ENCODE measurements around the gene CHTOP.

Gene CHTOP

DNA sequence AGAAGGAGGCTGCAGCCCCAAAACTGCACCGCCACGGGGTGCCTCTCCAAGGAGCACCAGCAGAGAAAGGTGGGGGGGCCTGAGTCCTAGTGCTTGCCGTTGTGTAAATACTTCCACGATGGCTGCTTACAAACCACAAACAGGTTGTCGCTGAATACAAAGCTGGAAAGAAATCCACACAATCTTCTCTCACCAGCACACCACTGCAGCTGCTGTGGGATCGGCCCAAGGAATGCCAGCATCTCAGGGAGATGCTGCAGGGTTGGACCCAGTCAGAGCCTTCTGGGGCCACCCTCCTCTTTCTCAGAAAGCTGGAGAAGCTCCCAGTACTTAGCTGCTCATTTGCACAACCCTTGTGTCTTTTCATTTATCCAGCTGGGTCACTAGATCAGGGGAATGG, 14.7 kb upstream of the CHTOP start:
- peaks cover 31 to 35% of the 10 kb centered on the region in 2 donors for H3K4me1 ChIP-seq (ENCODE audit: control insufficient read depth in 1 of 2, insufficient read depth in 2 of 2, low read length in 2 of 2)
- no peak overlapping the region for H3K9ac ChIP-seq (ENCODE audit: low read depth in 1 of 2, low read length in 2 of 2)
- H3K4me3 ChIP-seq (ENCODE audit: low read depth in 1 of 2, low read length in 2 of 2): no peak overlapping the region
- H3K27ac ChIP-seq (ENCODE audit: low read depth, low read length): no peak overlapping the region
- H3K27me3 ChIP-seq (ENCODE audit: control insufficient read depth in 1 of 2, insufficient read depth in 2 of 2, low read length in 2 of 2): no peaks in the 10 kb centered on the region
- no peaks in the 10 kb centered on the region for H3K36me3 ChIP-seq (ENCODE audit: control insufficient read depth in 1 of 2, insufficient read depth in 2 of 2, low read length in 2 of 2)
- H3K9me3 ChIP-seq (ENCODE audit: control insufficient read depth in 1 of 2, low read length in 2 of 2): no peaks in the 10 kb centered on the region

DNA sequence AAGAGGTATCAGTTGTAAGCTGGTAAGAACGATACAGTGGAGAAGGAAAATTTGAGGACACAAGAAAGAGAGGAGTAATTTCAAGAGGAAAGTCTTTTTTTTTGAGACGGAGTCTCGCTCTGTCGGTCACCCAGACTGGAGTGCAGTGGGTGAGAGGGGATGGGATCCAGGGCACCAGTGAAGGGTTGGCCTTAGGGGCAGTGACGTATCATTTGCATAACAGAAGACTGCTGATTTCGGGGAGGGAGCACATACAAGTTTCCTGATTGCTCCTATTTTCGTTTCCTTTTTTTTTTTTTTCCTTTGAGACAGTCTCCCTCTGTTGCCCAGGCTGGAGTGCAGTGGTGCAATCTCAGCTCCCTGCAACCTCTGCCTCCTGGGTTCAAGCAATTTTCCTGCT, 10.8 kb upstream of the CHTOP start:
- no peak overlapping the region for H3K27ac ChIP-seq (ENCODE audit: low read depth, low read length)
- H3K4me3 ChIP-seq (ENCODE audit: low read depth in 1 of 2, low read length in 2 of 2): no peak overlapping the region
- H3K9me3 ChIP-seq (ENCODE audit: control insufficient read depth in 1 of 2, low read length in 2 of 2): no peaks in the 10 kb centered on the region
- H3K27me3 ChIP-seq (ENCODE audit: control insufficient read depth in 1 of 2, insufficient read depth in 2 of 2, low read length in 2 of 2): no peaks in the 10 kb centered on the region
- no peak overlapping the region for H3K9ac ChIP-seq (ENCODE audit: low read depth in 1 of 2, low read length in 2 of 2)
- H3K4me1 ChIP-seq (ENCODE audit: control insufficient read depth in 1 of 2, insufficient read depth in 2 of 2, low read length in 2 of 2): peaks cover 12% of the 10 kb centered on the region in 2 donors
- H3K36me3 ChIP-seq (ENCODE audit: control insufficient read depth in 1 of 2, insufficient read depth in 2 of 2, low read length in 2 of 2): no peaks in the 10 kb centered on the region

DNA sequence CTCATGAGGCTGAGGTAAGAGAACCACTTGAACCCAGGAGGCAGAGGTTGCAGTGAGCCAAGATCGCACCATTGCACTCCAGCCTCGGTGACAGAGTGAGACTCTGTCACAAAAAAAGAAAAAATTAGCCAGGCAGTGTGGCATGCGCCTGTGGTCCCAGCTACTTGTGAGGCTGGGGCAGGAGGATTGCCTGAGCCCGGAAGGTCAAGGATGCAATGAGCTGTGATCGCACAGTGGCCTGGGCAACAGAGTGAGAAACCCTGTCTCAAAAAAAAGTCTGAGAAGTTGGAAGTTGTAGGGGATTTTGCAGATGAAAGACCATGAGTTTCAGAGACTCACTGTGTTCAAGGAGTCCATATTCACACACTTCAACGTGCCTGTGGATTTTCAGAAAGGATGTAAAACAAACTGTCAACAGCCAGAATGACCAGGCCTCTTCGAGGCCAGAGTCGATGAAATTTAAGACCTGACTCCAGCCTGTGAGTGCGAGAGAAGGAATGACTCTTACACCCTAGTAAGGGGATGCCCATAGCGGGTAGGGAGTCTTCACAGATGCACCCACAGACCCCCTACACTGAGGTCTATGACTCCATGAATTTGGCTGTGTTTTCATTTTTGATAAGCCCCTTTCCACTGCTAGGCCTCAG, 8.8 kb upstream of the CHTOP start:
- Histone ChIP-seq H3K27ac (ENCODE audit: low read depth, low read length) (no peak overlapping the region), H3K4me3 (ENCODE audit: low read depth in 1 of 2, low read length in 2 of 2) (no peak overlapping the region), H3K27me3 (ENCODE audit: control insufficient read depth in 1 of 2, insufficient read depth in 2 of 2, low read length in 2 of 2) (no peaks in the 10 kb centered on the region), H3K36me3 (ENCODE audit: control insufficient read depth in 1 of 2, insufficient read depth in 2 of 2, low read length in 2 of 2) (no peaks in the 10 kb centered on the region), H3K9me3 (ENCODE audit: control insufficient read depth in 1 of 2, low read length in 2 of 2) (no peaks in the 10 kb centered on the region), H3K9ac (ENCODE audit: low read depth in 1 of 2, low read length in 2 of 2) (no peak overlapping the region), H3K4me1 (ENCODE audit: control insufficient read depth in 1 of 2, insufficient read depth in 2 of 2, low read length in 2 of 2) (peaks cover 12% of the 10 kb centered on the region in 2 donors)

DNA sequence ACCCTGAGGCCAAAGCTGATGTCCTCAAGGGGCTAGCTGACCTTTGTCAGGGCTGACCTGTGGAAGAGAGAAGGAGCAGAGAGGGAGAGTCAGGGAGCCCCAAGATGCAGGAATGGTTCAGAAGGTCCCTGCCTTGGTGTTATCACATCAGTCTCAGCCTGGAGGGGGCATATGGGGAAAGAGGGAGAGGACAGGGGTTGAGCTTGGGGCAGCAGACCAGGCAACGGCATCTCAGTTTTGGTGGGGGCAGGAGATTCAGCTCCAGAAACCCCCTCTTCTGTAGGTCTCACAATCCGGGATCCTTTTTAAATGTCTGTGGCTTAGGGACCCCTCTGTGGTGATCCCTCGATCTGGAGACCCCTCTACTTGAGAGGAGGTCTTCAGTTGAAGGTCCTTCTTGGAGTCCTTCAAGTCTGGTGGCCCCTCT, 7.4 kb upstream of the CHTOP start:
- Histone ChIP-seq H3K4me3 (ENCODE audit: low read depth in 1 of 2, low read length in 2 of 2) (peak overlapping the region; percentile 63 to 76), H3K27me3 (ENCODE audit: control insufficient read depth in 1 of 2, insufficient read depth in 2 of 2, low read length in 2 of 2) (no peaks in the 10 kb centered on the region), H3K27ac (ENCODE audit: low read depth, low read length) (peak overlapping the region; percentile 76), H3K9me3 (ENCODE audit: control insufficient read depth in 1 of 2, low read length in 2 of 2) (no peaks in the 10 kb centered on the region), H3K36me3 (ENCODE audit: control insufficient read depth in 1 of 2, insufficient read depth in 2 of 2, low read length in 2 of 2) (no peaks in the 10 kb centered on the region), H3K4me1 (ENCODE audit: control insufficient read depth in 1 of 2, insufficient read depth in 2 of 2, low read length in 2 of 2) (peaks cover 22 to 24% of the 10 kb centered on the region in 2 donors), H3K9ac (ENCODE audit: low read depth in 1 of 2, low read length in 2 of 2) (peak overlapping the region; percentile 76 to 83)

DNA sequence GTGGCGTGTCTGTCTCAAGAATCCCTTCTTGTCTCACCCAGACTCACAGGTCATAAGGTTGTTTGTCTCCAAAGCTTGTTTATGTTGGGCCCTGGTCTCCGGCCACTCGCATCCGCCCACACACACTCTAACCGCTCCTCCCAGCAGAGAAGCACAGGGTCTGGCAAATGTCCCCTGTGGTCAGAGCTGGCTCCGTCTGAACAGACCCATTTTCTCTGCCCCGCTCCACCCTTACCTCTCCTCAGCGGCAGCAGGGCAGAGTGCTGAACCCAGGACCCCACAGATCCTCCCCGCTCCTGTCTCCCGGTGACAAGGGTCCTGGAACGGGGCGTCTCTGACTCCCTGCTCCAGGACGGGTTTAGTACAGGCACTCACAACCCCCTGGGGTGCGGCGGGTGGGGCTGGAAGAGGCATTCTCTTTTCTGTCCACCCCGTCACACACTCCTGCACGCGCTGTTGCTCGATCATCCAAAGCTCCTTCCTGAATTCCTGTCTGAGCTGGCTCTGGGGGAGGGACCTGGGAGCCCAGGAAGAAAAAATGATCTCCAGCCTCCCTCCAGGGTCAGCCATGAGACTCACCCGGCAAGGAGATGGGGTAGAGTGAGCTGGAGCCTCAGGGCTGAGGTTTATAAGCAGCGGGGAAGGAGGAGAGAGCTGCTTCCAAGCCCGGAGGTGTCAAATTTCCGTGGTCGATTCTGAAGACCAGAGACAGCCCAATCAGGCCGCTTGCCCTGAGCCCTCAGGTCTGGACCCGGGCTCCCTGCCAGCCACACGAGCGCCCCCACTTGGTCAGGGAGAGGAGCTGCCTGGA, 6.8 kb upstream of the CHTOP start, which contains the start of gene S100A13:
Gene S100A13 (minus strand): TSS at position 602 of the 811 bp plus-strand sequence. CDS start 1,033 bp downstream, outside the sequence.
- peak within 1 kb of the TSS; percentile 63 to 76 for H3K4me3 ChIP-seq (ENCODE audit: low read depth in 1 of 2, low read length in 2 of 2)
- peak within 1 kb of the TSS; percentile 76 for H3K27ac ChIP-seq (ENCODE audit: low read depth, low read length)
- no peaks in the 10 kb centered on the region for H3K27me3 ChIP-seq (ENCODE audit: control insufficient read depth in 1 of 2, insufficient read depth in 2 of 2, low read length in 2 of 2)
- peaks cover 23 to 26% of the 10 kb centered on the region in 2 donors for H3K4me1 ChIP-seq (ENCODE audit: control insufficient read depth in 1 of 2, insufficient read depth in 2 of 2, low read length in 2 of 2)
- H3K9me3 ChIP-seq (ENCODE audit: control insufficient read depth in 1 of 2, low read length in 2 of 2): no peaks in the 10 kb centered on the region
- H3K36me3 ChIP-seq (ENCODE audit: control insufficient read depth in 1 of 2, insufficient read depth in 2 of 2, low read length in 2 of 2): no peaks in the 10 kb centered on the region
- H3K9ac ChIP-seq (ENCODE audit: low read depth in 1 of 2, low read length in 2 of 2): peak within 1 kb of the TSS; percentile 76 to 83

DNA sequence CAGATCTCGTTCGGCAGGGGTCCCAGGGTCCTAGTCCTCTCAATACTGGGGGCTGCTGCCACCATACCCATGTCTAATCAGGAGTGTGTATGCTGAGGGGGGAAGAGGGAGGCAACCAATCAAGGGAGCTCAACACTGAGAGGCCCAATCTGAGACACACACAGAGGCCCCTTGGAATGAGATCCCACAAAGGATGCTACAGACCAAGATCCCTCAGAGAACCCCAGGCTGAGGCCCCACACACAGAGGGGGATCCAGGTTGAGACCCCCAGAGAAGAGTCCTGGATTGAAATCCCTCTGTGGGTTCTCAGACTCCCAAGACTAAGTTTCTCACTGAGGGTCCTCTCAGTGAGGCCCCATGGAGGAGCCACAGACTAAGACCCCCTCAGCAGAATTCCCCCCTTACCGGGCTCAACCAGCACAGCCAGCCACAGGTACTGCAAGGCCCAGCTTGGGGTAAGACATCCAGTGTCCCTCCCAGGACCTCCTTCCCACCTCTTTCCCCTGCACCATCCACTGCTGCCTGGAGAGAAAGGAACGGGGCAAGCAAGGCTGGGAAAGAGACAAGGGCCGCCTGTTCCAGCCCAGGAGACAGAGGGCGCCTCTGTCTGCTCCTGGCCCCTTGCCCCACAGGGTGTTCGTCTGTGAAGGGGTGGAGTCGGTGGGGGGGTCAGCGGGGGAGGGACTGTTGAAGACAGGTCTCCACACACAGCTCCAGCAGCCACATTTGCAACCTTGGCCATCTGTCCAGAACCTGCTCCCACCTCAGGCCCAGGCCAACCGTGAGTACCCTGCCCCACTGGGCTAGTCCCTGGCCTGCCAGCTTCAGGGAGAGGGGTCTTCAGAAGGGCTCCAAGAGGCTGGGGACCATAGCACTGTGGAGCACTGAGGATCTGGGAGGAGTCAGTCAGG, 5.9 kb upstream of the CHTOP start, which contains the start of gene S100A1:
Gene S100A1 (plus strand): TSS at position 720 of the 912 bp plus-strand sequence. CDS start 2,088 bp downstream, outside the sequence.
- peak within 1 kb of the TSS; percentile 76 for H3K27ac ChIP-seq (ENCODE audit: low read depth, low read length)
- H3K27me3 ChIP-seq (ENCODE audit: control insufficient read depth in 1 of 2, insufficient read depth in 2 of 2, low read length in 2 of 2): no peaks in the 10 kb centered on the region
- peak within 1 kb of the TSS; percentile 76 to 83 for H3K9ac ChIP-seq (ENCODE audit: low read depth in 1 of 2, low read length in 2 of 2)
- peaks cover 23 to 26% of the 10 kb centered on the region in 2 donors for H3K4me1 ChIP-seq (ENCODE audit: control insufficient read depth in 1 of 2, insufficient read depth in 2 of 2, low read length in 2 of 2)
- H3K36me3 ChIP-seq (ENCODE audit: control insufficient read depth in 1 of 2, insufficient read depth in 2 of 2, low read length in 2 of 2): no peaks in the 10 kb centered on the region
- peak within 1 kb of the TSS; percentile 63 to 76 for H3K4me3 ChIP-seq (ENCODE audit: low read depth in 1 of 2, low read length in 2 of 2)
- H3K9me3 ChIP-seq (ENCODE audit: control insufficient read depth in 1 of 2, low read length in 2 of 2): no peaks in the 10 kb centered on the region

DNA sequence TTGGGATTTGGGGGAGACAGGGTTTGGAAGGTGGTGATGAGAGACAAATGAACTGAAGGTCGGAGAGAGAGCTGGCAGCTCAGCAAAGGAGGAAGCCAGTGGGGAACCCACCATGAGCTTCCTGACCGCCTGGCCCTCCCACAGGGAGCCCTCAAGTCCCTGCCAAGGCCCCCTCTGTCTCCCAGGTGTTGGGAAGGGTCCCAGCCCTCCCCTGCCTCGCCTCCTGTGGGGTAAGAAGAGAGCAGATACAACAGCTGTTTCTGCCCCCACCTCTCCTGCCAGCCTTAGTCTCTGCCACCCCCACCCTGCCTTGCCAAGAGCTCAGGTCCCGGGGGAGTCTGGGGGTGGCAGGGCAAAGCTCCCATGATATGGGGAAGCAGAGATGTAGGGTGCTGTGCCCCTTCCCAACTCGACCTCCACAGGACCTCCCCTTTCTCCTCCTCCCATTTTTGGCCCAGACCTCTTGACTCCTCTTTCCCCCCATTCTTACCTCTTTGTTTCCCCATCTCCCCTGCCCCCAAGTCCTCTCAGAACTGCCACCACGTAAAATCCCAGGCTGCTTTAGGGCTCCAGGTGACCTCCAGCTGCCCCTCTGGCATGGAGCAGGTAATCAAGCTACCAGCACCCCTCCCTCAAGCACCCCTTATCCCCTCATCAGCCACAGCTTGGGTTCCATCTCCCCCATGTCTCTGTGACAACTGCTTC, 5.1 kb upstream of the CHTOP start:
- Histone ChIP-seq H3K9me3 (ENCODE audit: control insufficient read depth in 1 of 2, low read length in 2 of 2) (no peaks in the 10 kb centered on the region), H3K9ac (ENCODE audit: low read depth in 1 of 2, low read length in 2 of 2) (no peak overlapping the region), H3K4me3 (ENCODE audit: low read depth in 1 of 2, low read length in 2 of 2) (no peak overlapping the region), H3K36me3 (ENCODE audit: control insufficient read depth in 1 of 2, insufficient read depth in 2 of 2, low read length in 2 of 2) (no peaks in the 10 kb centered on the region), H3K27ac (ENCODE audit: low read depth, low read length) (no peak overlapping the region), H3K27me3 (ENCODE audit: control insufficient read depth in 1 of 2, insufficient read depth in 2 of 2, low read length in 2 of 2) (no peaks in the 10 kb centered on the region), H3K4me1 (ENCODE audit: control insufficient read depth in 1 of 2, insufficient read depth in 2 of 2, low read length in 2 of 2) (peaks cover 30 to 34% of the 10 kb centered on the region in 2 donors)

DNA sequence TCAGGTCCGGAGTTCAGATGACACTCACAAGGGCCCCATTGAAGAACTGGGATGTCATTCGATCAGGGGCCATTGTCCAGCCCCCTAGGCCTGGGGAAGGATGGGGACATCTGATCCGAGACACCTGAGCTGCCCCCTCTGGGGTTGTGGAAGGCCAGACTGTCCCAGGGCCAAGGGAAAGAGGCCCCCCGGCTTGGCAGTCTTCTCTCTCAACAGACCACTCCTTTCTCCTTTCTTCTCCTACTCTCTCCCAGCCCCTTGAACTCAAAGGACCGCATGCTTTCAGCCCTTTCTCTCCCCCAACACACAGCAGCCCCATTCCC, 4.6 kb upstream of the CHTOP start:
- Histone ChIP-seq H3K27ac (ENCODE audit: low read depth, low read length) (no peak overlapping the region), H3K4me1 (ENCODE audit: control insufficient read depth in 1 of 2, insufficient read depth in 2 of 2, low read length in 2 of 2) (peaks cover 30 to 34% of the 10 kb centered on the region in 2 donors), H3K9ac (ENCODE audit: low read depth in 1 of 2, low read length in 2 of 2) (no peak overlapping the region), H3K36me3 (ENCODE audit: control insufficient read depth in 1 of 2, insufficient read depth in 2 of 2, low read length in 2 of 2) (no peaks in the 10 kb centered on the region), H3K4me3 (ENCODE audit: low read depth in 1 of 2, low read length in 2 of 2) (no peak overlapping the region), H3K9me3 (ENCODE audit: control insufficient read depth in 1 of 2, low read length in 2 of 2) (no peaks in the 10 kb centered on the region), H3K27me3 (ENCODE audit: control insufficient read depth in 1 of 2, insufficient read depth in 2 of 2, low read length in 2 of 2) (no peaks in the 10 kb centered on the region)

DNA sequence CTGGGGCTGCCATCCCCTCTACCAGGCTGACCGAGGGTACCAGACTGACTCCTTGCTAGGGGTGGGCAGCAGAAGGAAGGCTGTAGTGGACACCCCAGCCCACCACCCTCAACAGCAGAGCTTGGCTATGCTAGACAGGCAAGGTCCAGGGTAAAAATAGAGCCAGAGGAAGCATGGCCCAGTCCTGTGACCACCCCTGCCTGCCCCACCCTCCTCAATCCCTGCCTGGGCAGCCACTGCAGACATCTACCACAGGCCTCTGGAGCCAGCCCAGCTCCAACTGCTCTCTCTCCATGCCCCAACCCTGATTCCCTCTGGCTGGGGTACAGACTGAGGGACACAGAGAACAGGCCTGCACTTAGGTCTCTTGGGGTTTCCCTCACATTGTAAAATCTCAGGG, 3.9 kb upstream of the CHTOP start:
- H3K4me3 ChIP-seq (ENCODE audit: low read depth in 1 of 2, low read length in 2 of 2): no peak overlapping the region
- no peaks in the 10 kb centered on the region for H3K27me3 ChIP-seq (ENCODE audit: control insufficient read depth in 1 of 2, insufficient read depth in 2 of 2, low read length in 2 of 2)
- H3K4me1 ChIP-seq (ENCODE audit: control insufficient read depth in 1 of 2, insufficient read depth in 2 of 2, low read length in 2 of 2): peaks cover 31 to 34% of the 10 kb centered on the region in 2 donors
- H3K36me3 ChIP-seq (ENCODE audit: control insufficient read depth in 1 of 2, insufficient read depth in 2 of 2, low read length in 2 of 2): no peaks in the 10 kb centered on the region
- H3K9me3 ChIP-seq (ENCODE audit: control insufficient read depth in 1 of 2, low read length in 2 of 2): no peaks in the 10 kb centered on the region
- H3K27ac ChIP-seq (ENCODE audit: low read depth, low read length): no peak overlapping the region
- H3K9ac ChIP-seq (ENCODE audit: low read depth in 1 of 2, low read length in 2 of 2): no peak overlapping the region

Data from duodenal mucosa (tissue), 2 donors.